Upper lobe of left lung (tissue), 6 donors: Measurements from ENCODE around the gene TSC1. TPM values are rescaled to one million over a fixed set of nuclear protein-coding genes. Genes with fewer than 3 reads are reported as not detected.
A peak's percentile ranks its signal among the peaks of the same experiment; 100 is the strongest.

Source experiments
- ATAC-seq, 2 donors: fragments of 200-7000 bp; cut with Tn5 transposase; one replicate each; pipeline ENCODE4 v1.9.1; 2022; ENCODE audit warnings: mild to moderate bottlenecking in 2 of 2, moderate library complexity in 2 of 2; ENCODE audit not compliant: low FRiP score in 2 of 2
- DNase-seq, 2 donors: peaks; one replicate each; pipeline ENCODE4 v3.0.0-alpha.2; 2019 to 2020
- H3K27ac ChIP-seq, 4 donors: fragments of 200-600 bp; sonication (generic); one replicate each; pipeline ENCODE4 v1.5.1; 2016 to 2019
- H3K27me3 ChIP-seq, 4 donors: fragments of 200-600 bp; sonication (generic); one replicate each; pipeline ENCODE4 v1.5.1; 2017 to 2019
- H3K36me3 ChIP-seq, 4 donors: fragments of 200-600 bp; sonication (generic); one replicate each; pipeline ENCODE4 v1.5.1; 2016 to 2019
- H3K4me1 ChIP-seq, 4 donors: fragments of 200-600 bp; sonication (generic); one replicate each; pipeline ENCODE4 v1.5.1; 2018 to 2019
- H3K4me3 ChIP-seq, 4 donors: fragments of 200-600 bp; sonication (generic); one replicate each; pipeline ENCODE4 v1.5.1; 2017 to 2019; ENCODE audit warnings: mild to moderate bottlenecking in 2 of 4, moderate library complexity in 1 of 4
- H3K9me3 ChIP-seq, 4 donors: fragments of 200-600 bp; sonication (generic); one replicate each; pipeline ENCODE4 v1.5.1; 2018 to 2019
- CTCF ChIP-seq, 6 experiments: fragments of 450-650 bp in 4 of 6; fragments of 200-600 bp in 2 of 6; sonication (generic) in 2 of 6; IDR thresholded peaks; one replicate each; pipeline ENCODE4 v1.5.1; 2016 to 2019; ENCODE audit warnings: antibody characterized with exemption in 6 of 6
- EP300 ChIP-seq, 4 donors: sonication (generic); formaldehyde crosslinking; IDR thresholded peaks; one replicate each; pipeline ENCODE4 v1.5.1; 2017; ENCODE audit warnings: antibody characterized with exemption in 4 of 4, control low read depth in 2 of 4
- POLR2A ChIP-seq, 4 donors: fragments of 450-650 bp; IDR thresholded peaks; one replicate each; pipeline ENCODE4 v1.5.1; 2016 to 2017; ENCODE audit warnings: antibody characterized with exemption in 4 of 4, mild to moderate bottlenecking in 2 of 4
- POLR2AphosphoS5 ChIP-seq, 2 donors: sonication (generic); formaldehyde crosslinking; IDR thresholded peaks; one replicate each; pipeline ENCODE4 v1.5.1; 2017; ENCODE audit warnings: antibody characterized with exemption in 2 of 2
- WGBS, 2 donors: methylation state at CpG; one replicate each; pipeline ENCODE4 v1.1.5; 2017 to 2018; 5-methylcytosine and 5-hydroxymethylcytosine counted together
- total RNA-seq, 6 donors: library from RNA; depleted of rRNA in 4 of 6; stranded (reverse); fragments of >200 nt in 4 of 6; gene quantifications; one replicate each; pipeline versions ENCODE4 v1.1.0 to v1.2.1, GENCODE V29; 2016 to 2021
- donor health status: DM: no; HTN: no; CAD: no; lungs with moderate emphysema.
- donor health status: DM: no; HTN: yes; CAD: no; lungs with severe emphysema.

Gene TSC1
- total RNA-seq, 6 donors from 2014 or later: 34.4 to 185 (median 50.0) TPM

GRCh38 chr9:132948482-132949050, 4.2 kb upstream of the TSC1 start:
- DNase-seq: peak in 1 of 2 donors; percentile 41
- WGBS, 2 donors: 86% methylated on average over 18 of the region's 18 CpGs
- no peak overlapping the region for H3K4me3 ChIP-seq

GRCh38 chr9:132947756-132948155, 3.3 kb upstream of the TSC1 start:
- ATAC-seq: no peak
- no peak overlapping the region for H3K27ac ChIP-seq
- peaks cover 12 to 20% (median 17%) of the 10 kb centered on the region in 4 donors for H3K4me1 ChIP-seq
- TF ChIP-seq EP300 (IDR thresholded peaks at IDR 0.05): no peak
- TF ChIP-seq CTCF (IDR thresholded peaks at IDR 0.05): peak in 1 of 6 experiments; percentile 18
- no peak overlapping the region for H3K4me3 ChIP-seq
- H3K9me3 ChIP-seq: no peaks in the 10 kb centered on the region
- 66 to 67% methylated on average over 8 of the region's 8 CpGs for WGBS, 2 donors
- DNase-seq: peak in 1 of 2 donors; percentile 73
- H3K27me3 ChIP-seq: no peaks in the 10 kb centered on the region
- no peaks in the 10 kb centered on the region for H3K36me3 ChIP-seq

More at GRCh38 chr9:132948482-132949050, 4.2 kb upstream of the TSC1 start:
- H3K9me3 ChIP-seq: no peaks in the 10 kb centered on the region
- ATAC-seq: no peak
- no peak overlapping the region for H3K27ac ChIP-seq
- no peaks in the 10 kb centered on the region for H3K27me3 ChIP-seq
- TF ChIP-seq EP300 (IDR thresholded peaks at IDR 0.05) (no peak), POLR2AphosphoS5 (IDR thresholded peaks at IDR 0.05) (no peak), CTCF (IDR thresholded peaks at IDR 0.05) (no peak), POLR2A (IDR thresholded peaks at IDR 0.05) (no peak)
- H3K4me1 ChIP-seq: peaks cover 4 to 12% (median 9%) of the 10 kb centered on the region in 4 donors
- H3K36me3 ChIP-seq: no peaks in the 10 kb centered on the region

GRCh38 chr9:132946631-132947295, 2.3 kb upstream of the TSC1 start:
- DNase-seq (peak in 1 of 2 donors; percentile 20), ATAC-seq (no peak)
- Histone ChIP-seq H3K27ac (no peak overlapping the region), H3K9me3 (no peaks in the 10 kb centered on the region), H3K27me3 (no peaks in the 10 kb centered on the region), H3K4me3 (no peak overlapping the region), H3K36me3 (no peaks in the 10 kb centered on the region), H3K4me1 (peaks cover 20 to 29% (median 24%) of the 10 kb centered on the region in 4 donors)
- TF ChIP-seq CTCF (IDR thresholded peaks at IDR 0.05): no peak
- no peak for TF ChIP-seq POLR2AphosphoS5 (IDR thresholded peaks at IDR 0.05)
- no peak for TF ChIP-seq POLR2A (IDR thresholded peaks at IDR 0.05)
- no peak for TF ChIP-seq EP300 (IDR thresholded peaks at IDR 0.05)
- 88 to 91% methylated on average over 7 of the region's 7 CpGs for WGBS, 2 donors

- H3K9me3 ChIP-seq: no peaks in the 10 kb centered on the region
- no peaks in the 10 kb centered on the region for H3K36me3 ChIP-seq
- H3K4me3 ChIP-seq: no peak overlapping the region
- H3K27ac ChIP-seq: peak overlapping the region in 1 of 4 donors; percentile 14
- WGBS, 2 donors: 38 to 55% methylated on average over 3 of the region's 3 CpGs
- DNase-seq: no peak
- H3K27me3 ChIP-seq: no peaks in the 10 kb centered on the region
- no peak for ATAC-seq
- H3K4me1 ChIP-seq: peaks cover 20 to 30% (median 24%) of the 10 kb centered on the region in 4 donors
- no peak for TF ChIP-seq POLR2AphosphoS5 (IDR thresholded peaks at IDR 0.05)
- no peak for TF ChIP-seq CTCF (IDR thresholded peaks at IDR 0.05)
- TF ChIP-seq POLR2A (IDR thresholded peaks at IDR 0.05): no peak
- TF ChIP-seq EP300 (IDR thresholded peaks at IDR 0.05): no peak
Observed at GRCh38 chr9:132946211-132946610, 1.8 kb upstream of the TSC1 start.
